ENCODE data around the gene PBX3.
A peak's percentile ranks its signal among the peaks of the same experiment; 100 is the strongest.
"Not testable (repeated sequence)": the region's sequence is repeated elsewhere in the genome, so short reads cannot be mapped to it uniquely, and the experiment has no call there.

Gene PBX3

DNA sequence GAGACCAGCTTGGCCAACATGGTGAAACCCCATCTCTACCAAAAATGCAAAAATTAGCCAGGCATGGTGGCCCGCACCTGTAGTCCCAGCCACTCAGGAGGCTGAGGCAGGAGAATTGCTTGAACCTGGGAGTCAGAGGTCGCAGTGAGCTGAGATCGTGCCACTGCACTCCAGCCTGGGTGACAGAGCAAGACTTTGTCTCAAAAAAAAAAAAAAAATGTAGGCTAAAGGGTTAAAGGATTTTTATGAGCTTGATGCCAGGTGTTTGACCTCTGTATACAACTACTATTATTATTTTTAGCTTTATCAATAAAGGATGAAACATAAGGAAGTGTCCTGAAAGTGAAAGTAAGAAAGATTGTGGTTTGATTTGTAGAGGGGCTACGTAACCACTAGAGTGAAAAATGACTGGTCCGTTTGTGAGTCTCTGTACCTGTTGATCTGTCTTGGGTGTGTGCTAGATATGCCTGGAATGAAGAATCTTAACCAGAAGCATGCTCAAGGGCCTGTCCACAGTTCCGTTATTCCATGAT is 76.8 kb downstream of the PBX3 start:
- DNase-seq (ENCODE audit: low read depth in 2 of 2), result not testable (repeated sequence)

DNA sequence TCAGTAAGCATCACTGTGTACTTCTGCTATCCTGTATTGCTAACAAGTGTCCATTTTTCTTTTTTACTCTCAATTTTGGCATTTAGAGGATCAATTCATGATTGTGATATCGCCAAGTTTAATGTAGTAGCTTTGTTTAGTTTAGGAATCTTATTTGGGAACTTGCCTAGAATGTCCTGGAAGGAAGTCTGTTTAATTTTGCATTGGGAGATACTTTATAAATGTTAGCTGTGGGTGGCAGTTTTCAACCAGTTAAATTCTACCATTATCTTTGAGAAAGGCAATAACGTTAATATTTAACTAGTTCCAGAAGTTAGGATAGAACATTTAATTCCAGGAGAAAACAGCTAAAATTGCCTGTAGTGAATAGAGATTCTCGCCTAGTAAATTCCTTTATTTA is 78.6 kb downstream of the PBX3 start:
- no peak for DNase-seq (ENCODE audit: low read depth in 2 of 2)

DNA sequence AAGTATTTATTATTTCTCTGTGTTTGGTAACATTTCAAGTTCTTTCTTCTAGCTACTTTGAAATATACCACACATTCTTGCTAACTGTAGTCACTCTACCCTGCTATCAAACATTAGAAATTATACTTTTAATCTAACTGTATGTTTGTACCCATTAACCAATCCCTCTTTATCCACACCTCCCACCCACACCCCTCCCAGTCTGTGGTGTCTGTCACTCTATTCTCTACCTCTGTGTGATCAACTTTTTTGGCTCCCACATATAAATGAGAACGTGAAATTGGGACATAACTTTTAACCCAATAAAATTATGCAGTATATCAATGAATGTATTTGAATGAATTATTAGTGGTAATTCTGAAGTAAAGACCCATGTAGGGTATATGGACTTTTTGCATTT is 79.7 kb downstream of the PBX3 start:
- DNase-seq (ENCODE audit: low read depth in 2 of 2), result no peak

DNA sequence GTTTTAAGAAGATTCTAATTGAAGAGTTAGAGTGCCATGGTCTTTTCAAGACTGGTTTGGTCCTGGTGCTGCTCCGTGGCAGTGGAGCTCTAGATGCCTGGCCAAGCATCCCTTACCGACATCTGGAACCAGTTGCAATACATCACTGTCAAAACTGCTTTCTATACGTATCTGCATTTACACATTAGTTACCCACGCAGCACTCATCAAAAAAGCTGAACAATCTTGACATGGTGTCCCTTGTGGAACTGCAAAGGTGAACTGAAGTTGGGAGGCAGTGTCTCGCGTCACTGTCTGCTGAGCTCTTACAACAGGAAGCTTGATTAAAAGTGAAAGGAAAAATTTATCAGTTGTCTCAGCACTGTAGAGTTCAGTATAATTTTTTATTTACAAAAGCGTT is 82.6 kb downstream of the PBX3 start:
- peak in 1 of 2 experiments; percentile 15 for DNase-seq (ENCODE audit: low read depth in 2 of 2)

DNA sequence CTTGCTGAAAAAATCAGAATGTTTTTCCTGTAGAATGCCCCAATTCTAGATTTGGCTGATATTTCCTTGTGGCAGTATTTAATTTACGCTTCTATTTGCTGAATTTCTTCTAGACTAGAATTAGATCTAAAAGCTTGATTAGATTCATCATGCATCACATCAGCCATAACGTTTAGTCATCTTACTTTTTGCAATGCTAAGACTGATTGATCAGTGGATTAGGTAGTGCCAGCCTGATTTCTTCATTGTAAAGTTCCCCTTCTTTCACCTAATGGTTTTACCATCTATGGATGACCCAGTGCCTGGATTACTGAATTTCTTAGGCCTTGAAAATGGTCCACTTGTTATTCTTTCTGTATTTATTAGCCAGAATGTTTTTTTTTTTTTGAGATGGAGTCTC is 83.9 kb downstream of the PBX3 start:
- DNase-seq (ENCODE audit: low read depth in 2 of 2), result no peak

DNA sequence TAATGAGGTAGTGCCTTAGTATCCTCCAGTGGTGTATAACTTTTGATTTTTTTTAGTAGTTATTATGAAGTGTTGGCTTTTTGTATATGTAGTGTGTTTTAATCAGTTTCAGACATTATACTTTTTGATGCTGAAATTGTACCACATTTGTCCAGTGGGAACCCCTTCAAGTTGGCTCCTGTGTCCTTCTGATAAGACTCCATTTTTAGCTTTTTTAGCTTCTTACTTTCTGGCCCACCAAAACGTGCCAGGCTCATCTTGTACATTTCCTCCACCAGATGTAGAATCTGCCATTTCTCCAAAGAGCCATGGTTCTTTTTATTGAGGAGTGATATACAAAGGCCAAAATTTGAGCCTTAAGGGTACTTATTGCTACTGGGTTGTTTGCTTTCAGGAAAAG is 84.4 kb downstream of the PBX3 start:
- no peak for DNase-seq (ENCODE audit: low read depth in 2 of 2)

DNA sequence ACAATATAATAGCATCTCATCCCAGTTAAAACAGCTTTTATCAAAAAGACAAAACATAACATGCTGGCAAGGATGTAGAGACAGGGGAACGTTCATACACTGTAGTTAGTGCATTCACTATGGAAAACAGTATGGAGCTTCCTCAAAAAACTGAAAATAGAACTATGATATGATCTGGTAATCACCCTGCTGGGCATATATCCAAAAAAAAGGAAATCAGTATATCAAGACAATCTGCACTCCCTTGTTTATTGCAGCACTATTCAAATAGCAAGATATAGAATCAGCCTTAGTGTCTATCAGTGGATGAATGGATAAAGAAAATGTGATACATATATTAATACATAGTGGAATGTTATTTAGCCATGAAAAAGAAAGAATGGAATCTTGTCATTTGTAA is 88.5 kb downstream of the PBX3 start:
- no peak for DNase-seq (ENCODE audit: low read depth in 2 of 2)

DNA sequence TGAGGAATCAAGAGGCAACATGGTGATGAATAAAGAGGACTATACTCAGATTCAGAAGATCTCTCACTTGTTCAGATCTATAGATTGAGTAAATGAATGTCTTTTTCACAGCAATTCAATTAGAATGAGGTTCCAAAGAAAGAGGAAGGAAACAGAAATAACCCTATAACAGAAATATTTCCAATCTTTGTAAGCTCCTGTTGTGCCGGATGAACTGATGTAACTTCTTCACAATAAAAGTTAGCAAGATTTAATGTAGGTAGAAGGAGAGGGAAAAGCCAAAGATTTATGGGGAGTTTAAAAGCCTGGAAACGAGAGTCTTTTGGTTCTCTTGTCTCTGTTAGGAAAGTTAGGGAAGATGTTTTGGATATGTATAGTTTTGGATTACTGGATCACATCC is 92.1 kb downstream of the PBX3 start:
- DNase-seq (ENCODE audit: low read depth in 2 of 2), result no peak

DNA sequence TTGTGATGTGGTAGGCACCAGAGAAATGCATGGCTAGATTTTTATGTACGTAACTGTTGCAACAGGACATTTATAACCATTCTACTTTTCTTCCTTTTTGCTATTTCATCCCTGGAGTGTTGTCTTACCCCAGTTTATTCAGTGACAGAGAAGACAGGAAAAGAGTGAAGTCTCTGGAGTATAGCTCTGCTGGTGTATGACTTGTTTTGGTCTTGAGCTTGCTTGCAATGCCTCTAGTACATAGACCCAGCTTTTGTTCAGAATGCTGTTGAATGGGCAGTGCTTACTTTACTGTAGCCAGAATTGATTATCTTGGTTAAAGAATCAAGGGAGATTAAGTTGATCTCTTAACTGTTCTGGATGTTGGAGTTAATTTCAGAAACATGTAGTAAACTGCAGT is 94.3 kb downstream of the PBX3 start:
- no peak for DNase-seq (ENCODE audit: low read depth in 2 of 2)

DNA sequence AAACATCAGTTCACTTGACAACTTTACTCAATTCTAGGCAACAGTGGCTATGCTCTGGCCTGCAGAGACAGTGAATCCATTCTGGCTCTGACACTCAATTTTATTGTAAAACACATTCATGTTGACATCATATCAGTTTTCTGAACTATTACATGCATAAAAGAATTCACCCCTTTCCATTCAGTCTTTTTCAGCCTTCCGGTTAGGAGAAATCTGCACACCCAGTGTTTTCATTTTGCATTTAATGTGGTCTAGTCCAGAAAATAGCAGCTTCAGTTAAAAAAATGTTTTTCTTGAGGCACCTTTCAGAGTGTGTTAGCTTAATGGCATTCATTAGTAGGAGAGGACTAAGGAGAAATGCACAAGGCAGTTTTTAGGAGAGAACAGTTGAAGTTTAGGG is 95.1 kb downstream of the PBX3 start:
- no peak for DNase-seq (ENCODE audit: low read depth in 2 of 2)

DNA sequence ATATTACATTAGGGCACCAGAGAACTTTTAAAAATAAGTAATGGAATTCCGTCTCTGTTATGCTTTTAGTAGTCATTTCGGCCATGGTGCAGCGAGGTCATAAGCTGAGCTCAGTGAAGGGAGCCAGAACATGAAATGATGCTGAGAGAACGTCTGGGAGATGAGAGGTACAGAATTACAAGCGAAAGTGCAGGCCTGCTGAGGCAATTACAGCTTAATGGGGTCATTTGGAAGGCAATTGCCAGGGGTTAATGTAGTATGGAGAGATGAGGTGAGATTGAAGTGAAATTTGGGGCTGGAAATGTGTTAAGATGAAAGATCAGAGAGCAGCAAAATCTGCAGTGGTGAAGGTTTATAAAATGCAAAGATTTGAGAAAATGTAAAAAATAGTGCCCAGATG is 96.5 kb downstream of the PBX3 start:
- DNase-seq (ENCODE audit: low read depth in 2 of 2), result no peak

DNA sequence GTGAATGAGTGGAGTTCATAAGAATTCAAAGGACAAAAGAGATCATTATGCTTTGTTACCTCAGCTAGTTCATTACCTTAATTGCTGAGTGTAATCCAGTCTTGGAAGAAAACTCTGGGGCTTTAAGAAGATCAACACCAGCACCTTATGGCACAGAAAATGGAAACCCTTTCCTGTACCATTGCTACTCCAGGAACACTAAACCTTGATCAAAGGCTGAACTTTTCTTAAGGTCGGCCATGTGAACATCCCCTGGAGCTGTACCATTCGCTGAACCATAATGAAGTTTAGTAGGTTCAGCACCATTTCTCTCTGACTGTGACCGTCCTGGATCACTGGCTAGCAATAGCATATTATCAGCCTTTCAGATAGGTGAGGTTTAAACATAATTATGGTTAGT is 97.4 kb downstream of the PBX3 start:
- no peak for DNase-seq (ENCODE audit: low read depth in 2 of 2)

DNA sequence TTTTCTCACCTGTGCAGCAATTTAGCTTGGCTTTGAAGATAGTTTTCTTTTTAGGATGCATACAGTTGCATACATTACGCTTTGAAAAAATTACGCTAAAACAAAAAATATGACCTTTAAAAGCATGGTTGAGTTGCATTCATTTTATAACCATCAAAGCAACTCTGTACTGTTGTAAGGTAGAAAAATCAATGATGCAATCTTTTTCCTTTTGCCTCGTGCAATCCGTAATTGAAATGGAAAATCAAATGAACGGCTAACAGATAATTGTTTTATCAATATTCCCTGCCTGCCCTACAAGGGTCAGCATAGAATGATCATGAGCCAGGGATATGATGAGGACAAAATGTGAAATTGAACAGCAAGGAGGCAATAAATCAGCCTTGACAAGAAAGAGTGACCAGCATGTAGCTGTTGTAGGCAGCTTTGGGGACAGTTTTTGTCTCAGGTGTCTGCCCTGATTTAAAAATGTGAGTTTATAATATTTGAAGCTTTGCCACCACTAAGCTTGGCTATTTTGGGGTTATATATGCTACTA is 98.2 kb downstream of the PBX3 start:
- no peak for DNase-seq (ENCODE audit: low read depth in 2 of 2)

DNA sequence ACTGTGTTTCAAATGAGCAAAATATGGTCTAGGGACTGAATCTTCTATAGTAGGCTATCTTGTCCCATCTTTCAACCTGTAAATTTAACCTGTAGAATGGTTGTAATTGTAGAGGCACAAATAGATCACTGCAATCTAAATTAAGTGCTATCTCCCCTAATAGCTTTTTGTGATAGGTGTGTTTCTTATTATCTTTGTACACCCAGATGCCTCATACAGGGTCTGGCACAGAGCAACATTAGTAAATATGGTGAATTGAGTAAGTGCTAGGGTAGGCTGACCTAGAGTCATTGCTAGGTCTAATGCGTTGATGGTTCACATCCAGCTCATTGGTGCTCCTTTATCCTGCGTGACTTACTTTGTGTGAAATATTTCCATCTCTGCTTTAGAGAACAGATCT is 100.6 kb downstream of the PBX3 start:
- DNase-seq (ENCODE audit: low read depth in 2 of 2), result no peak

DNA sequence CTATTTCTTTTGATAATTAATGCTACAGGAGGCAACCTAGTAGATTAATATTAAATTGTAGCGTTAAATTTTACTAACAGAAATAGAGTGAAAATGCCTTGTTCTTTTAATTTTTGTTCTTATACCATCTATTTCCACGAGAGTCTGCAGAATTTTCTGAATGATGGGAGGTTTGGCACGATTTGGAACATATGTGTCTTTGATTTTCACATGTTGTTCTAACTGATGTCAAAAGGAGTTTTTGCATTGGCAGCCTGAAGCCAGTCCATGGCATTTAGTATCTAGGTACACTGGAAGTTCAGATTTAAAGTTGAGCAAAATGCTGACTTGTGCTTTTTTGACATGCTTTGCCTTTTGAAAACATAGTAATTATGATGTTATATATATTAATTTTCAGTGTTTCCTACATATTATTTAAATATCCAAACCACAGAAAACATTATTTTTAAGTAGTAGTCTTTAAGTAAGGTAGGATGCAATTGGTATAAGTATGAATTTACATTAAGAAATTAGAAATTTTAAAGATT is 103.0 kb downstream of the PBX3 start:
- DNase-seq (ENCODE audit: low read depth in 2 of 2), result no peak

DNA sequence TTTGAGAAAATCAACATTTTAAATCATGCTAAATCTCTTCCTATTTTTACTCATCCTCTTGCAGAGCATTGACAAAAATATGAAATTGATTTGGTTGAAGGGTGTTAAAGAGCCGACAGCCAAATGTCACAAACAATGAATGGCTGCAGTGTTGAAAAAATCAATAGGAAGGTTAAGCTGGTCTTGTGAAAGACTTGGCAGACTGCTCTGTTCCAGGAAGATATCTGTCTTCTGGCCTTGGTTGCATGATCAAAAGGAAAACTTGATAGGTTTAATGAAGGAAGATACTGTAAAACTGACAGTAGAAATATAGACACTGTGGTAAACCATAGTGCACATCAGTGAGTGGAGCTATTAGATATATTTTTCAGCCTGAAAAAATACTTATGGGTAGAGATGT is 103.6 kb downstream of the PBX3 start:
- DNase-seq (ENCODE audit: low read depth in 2 of 2), result no peak

DNA sequence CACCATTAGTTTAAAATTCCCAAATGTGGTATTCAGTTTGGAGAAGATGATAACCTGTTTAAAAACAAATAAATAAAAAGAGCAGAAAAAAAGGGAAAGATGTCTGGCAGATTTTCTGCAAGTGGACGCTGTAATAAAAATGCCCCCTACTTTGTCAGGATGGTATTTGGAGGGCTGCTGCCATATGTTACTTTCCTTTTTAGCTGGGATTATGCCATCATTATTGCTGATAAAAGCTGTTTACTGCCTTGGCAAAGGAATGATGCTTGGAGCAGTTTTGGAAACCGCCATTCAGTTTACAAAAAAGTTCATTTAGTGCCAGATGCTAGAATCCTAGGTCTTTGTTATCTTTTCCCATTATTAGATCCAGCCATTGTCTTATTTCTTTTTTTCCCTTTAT is 104.8 kb downstream of the PBX3 start:
- DNase-seq (ENCODE audit: low read depth in 2 of 2), result no peak

DNA sequence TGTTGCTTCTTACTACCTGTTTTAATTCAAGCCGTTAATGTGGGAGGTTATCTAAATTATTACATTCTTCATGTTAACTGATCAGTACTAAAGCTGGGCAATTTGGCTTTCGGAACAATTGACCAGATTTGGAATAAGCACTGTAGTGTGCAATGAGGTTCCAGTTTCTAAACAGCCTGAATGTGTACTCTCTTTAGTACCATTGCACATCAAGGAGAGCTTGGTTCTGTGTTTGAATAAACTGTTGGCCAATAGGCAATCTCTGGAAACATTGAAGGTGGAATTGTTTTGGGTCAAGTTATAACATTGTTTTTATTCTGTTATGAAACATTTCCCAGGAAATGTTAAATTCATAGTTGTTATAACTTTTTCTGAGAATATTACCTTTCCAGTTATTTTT is 105.2 kb downstream of the PBX3 start:
- DNase-seq (ENCODE audit: low read depth in 2 of 2), result no peak

DNA sequence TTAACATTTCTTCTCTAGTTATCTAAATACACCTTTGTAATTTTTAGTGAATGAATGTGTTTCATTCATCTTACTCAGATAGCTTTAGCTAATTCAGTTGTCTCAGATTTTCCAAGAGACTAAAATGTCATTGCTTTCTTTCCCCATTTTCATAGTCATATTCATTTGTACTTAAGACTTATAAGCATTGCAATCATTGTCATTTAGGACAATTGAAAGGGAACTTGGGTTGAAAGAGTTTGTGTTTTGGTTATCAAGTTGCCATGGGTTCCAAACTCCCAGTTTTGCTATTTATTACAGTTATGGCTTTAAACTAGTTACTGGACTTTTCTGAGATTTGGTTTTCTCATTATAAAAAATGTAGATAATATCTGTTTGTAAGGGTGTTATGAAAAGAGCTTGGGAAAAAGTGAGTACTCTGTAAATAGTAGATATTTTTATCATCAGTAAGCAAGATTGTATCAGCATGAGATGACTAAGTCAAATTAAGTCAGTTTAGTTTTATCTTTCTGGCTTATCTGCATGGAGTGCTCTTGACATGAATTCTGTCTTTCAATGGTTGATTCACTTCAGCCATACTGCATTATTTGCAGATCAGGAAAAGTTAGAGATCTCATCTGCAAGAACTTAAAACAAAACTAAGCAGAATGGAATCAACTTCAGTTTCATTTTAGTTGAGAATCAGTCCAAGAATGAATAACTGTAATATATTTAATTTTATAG is 107.5 kb downstream of the PBX3 start:
- no peak for DNase-seq (ENCODE audit: low read depth in 2 of 2)

DNA sequence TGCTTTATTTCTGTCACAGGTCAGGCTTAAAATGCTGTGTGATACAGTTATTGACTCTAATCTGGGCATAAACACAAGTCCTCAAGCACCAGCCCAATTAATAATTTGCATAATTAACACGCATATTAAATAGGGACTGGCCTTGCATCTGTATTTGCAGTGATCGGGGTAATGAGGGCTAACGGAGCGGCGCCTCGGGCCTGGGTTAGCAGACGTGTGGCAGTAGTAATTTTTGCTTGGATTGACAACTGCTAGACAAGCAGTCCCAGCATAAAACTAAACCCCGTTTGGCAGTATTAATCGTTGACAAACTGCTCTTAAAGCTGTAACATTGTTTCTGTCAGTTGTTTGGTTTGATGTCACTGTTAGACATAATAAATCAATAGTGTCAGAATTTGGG is 109.2 kb downstream of the PBX3 start:
- no peak for DNase-seq (ENCODE audit: low read depth in 2 of 2)

DNA sequence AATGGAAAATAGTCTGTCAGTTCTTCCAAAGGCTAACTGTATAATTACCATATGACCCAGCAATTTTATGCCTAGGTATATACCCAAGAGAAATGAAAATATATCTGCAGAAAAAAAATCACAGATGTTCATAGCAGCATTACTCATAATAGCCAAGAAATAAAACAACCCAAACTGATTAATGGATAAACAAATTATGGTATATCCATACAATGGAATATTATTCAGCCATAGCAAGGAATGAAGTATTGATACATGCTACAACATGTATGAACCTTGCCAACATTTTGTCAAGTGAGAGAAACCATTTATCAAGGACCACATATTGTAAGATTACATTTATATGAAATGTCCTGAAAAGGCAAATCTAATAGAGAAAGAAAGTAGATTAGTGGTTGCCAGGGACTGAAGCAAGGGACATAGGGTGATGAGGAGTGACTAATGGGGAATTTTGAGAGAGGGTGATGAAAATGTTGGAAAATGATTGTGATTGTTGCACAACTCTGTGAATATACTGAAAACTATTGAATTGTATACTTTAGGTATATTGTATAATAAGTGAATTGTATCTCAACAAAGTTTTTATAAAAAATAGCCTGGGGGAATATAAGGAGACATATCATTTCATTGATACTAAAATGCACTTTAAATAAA is 114.4 kb downstream of the PBX3 start:
- no peak for DNase-seq (ENCODE audit: low read depth in 2 of 2)

DNA sequence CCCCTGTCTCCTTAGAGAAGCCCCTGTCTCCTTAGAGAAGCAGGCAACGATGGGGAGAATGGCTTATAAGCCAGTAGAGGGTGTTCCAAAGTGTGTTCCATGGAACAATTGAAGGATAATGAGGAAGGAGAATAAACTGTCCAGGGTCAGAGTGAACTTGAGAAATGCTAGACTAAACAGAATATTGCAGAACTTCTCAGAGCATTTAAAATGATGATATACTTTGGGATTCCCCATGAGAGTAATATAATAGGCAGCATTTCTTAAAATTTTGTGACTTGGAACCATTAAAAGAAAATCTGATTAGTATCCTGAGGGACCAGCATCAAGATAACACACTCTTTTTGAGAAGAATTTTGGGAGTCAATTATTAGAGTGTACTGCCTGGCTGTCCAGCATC is 116.8 kb downstream of the PBX3 start:
- no peak for DNase-seq (ENCODE audit: low read depth in 2 of 2)

DNA sequence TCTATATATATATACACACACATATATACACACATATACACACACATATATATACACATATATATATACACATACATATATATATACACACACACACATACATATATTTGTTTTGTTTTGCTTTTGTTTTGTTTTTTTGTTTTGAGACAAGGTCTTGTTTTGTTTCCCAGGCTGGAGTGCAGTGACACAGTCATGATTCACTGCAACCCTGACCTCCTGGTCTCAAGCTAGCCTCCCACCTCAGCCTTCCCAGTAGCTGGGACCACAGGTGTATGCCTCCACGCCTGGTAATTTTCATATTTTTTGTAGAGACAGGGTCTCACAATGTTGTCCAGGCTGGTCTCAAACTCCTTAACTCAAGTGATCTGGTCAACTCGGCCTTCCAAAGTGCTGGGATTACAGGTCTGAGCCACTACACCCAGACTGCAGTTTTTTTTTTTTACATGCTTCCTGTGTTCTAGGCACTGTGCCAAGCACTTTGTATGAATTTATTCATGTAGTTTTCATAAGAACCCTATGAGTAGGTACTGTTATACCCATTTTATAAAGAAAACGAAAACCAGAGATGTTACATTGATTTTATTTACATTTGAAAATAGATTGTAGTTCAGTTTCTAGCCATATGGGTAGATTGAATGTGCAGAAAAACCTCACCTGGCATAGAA is 120.7 kb downstream of the PBX3 start:
- no peak for DNase-seq (ENCODE audit: low read depth in 2 of 2)

Data from stimulated activated CD4-positive, alpha-beta T cell treated with anti-CD3 and anti-CD28 coated beads, Interleukin-12 subunit alpha, Interleukin-12 subunit beta, amount 100 ng/mL, for 24 hours (primary cell).